Prostate gland (tissue), 2 donors: ENCODE results near the gene EIF2S3.

Experiments
- POLR2A ChIP-seq: fragments of 450-650 bp; IDR thresholded peaks from one replicate; pipeline ENCODE4 v1.6.1; 2016; ENCODE audit warnings: antibody characterized with exemption, mild to moderate bottlenecking
- POLR2AphosphoS5 ChIP-seq: sonication (generic); formaldehyde crosslinking; IDR thresholded peaks from one replicate; pipeline ENCODE4 v1.6.1; 2017; ENCODE audit warnings: antibody characterized with exemption
- TF ChIP-seq, protein P1 (sequence below), 4 experiments: fragments of 200-600 bp in 2 of 4; fragments of 450-650 bp in 2 of 4; sonication (generic) in 2 of 4; IDR thresholded peaks; 1 replicate in 3 of 4; 2 replicates in 1 of 4; pipeline ENCODE4 v1.5.1; 2016 to 2019; ENCODE audit warnings: antibody characterized with exemption in 4 of 4, mild to moderate bottlenecking in 2 of 4, moderate library complexity in 2 of 4

DNA sequence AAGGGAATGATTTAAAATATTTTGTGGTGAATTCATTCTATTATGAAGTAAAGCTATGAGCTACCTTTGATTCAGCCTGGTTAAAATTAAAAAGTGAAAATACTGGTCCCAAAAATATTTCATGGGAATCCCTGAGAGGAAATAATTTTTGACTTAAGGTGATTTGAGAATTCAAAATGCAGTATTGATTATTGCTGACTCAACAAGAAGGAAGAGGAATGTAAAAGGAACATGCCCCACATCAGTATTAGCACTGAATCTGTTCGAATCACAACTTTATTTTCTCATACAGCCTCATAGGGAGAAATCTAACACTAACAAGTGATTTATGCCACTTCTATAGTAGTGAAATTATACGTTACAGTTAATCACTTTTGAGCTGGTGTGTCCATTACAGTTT is 27.7 kb downstream of the EIF2S3 start:
- TF ChIP-seq POLR2A (no peak), POLR2AphosphoS5 (no peak)
- TF ChIP-seq, protein P1, sequence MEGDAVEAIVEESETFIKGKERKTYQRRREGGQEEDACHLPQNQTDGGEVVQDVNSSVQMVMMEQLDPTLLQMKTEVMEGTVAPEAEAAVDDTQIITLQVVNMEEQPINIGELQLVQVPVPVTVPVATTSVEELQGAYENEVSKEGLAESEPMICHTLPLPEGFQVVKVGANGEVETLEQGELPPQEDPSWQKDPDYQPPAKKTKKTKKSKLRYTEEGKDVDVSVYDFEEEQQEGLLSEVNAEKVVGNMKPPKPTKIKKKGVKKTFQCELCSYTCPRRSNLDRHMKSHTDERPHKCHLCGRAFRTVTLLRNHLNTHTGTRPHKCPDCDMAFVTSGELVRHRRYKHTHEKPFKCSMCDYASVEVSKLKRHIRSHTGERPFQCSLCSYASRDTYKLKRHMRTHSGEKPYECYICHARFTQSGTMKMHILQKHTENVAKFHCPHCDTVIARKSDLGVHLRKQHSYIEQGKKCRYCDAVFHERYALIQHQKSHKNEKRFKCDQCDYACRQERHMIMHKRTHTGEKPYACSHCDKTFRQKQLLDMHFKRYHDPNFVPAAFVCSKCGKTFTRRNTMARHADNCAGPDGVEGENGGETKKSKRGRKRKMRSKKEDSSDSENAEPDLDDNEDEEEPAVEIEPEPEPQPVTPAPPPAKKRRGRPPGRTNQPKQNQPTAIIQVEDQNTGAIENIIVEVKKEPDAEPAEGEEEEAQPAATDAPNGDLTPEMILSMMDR (IDR thresholded peaks at IDR 0.05): no peak
